HG03095 (cell line): ENCODE data around the gene KDM4C.

Experiments
- ATAC-seq: cut with Tn5 transposase; IDR thresholded peaks from one replicate; pipeline ENCODE4 v1.9.1; 2021; ENCODE audit warnings: moderate library complexity; ENCODE audit not compliant: unreplicated experiment

Gene KDM4C

DNA sequence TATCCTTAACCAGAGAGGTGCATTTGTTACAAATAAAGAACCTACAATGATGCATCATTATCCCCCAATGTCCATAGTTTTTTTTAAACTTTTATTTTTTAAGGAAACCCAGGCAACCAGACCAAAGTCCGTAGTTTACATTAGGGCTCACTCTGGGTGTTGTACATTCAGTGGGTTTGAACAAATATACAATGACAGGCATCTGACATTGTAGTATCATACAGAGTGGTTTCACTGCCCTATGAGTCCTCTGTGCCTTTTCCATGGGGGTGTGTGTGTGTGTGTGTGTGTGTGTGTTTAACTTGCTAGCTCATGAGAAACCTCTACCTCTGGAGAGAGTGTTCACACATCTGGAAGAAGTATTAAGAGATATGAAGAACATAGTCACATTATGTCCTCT lies 141.5 kb downstream of the KDM4C start:
- no peak for ATAC-seq

- ATAC-seq, result no peak
Observed at GRCh38 chr9:6900440-6900883, 142.7 kb downstream of the KDM4C start.

- no peak for ATAC-seq
Observed at GRCh38 chr9:6901180-6901579, 143.4 kb downstream of the KDM4C start.

DNA sequence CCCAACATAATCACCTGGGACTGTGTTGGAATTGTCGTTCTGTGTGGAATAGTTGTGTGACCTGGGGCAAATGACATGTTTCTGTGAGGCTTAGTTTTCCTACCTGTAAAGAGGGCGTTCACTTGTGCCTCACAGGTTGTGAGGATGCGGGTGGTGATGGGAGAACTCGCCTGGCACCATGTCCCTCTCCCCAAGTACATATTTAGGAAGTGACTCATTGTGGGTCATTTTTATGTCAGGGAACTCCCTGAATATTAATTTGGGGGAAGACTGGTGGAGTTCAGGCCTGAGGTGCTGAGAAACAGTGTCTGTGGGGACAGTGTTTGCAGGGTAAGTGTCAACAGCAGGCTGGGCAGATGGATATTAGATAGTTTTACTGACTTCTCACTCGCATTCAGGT lies 144.7 kb downstream of the KDM4C start:
- no peak for ATAC-seq

GRCh38 chr9:6904371-6904770 lies 146.6 kb downstream of the KDM4C start:
- ATAC-seq, result no peak

DNA sequence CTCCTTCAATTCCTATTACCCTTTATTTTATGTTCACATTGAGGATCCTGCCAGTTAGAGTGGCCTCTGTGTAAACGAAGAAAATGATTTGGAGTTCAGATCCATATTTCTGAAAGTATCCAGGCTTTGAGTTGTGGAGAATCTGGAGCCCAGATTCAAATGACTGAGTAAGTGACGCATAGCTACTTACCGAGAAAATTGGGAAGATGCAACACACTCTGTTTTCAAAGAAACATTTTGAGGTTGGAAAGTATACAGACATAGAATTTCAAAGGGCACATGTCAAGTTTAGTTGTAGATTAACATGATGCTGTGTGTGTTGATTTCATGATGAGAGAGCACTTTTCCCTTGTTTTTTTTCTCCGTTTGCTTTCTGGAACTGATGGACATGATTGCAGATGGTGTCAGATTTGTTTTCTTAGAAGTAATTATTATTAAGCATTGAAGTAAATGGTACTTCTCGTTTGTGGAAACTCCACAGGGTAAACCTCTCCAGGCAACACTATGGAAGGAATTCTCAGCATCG lies 148.1 kb downstream of the KDM4C start:
- ATAC-seq, result no peak

DNA sequence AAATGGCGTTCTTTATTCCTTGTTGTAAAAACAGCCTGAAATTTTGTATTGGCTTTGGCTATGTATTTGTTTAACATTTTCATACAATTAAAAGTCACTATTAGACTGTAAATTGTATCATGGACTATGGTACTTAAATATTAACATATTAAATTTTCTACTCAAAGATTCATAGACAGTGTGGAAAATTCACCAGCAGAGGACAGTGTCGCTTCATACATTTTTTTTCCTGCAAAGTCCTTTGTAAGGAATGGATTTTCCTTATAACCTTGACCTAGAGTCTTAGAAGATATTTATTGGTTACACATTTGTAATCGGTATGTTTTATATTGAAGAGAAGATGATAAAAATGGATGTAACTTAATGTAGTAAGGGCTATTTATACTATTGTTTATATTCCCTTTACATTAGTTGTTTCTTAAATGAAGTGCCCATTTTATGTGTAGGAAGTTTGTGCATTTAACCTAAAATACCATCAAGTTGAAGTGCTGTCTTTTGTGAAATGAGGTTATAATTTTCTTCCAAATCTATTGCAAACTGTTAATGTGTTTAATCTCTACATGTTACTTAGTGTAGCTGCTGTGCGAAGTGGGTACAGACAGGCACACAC lies 150.1 kb downstream of the KDM4C start:
- no peak for ATAC-seq

- no peak for ATAC-seq
Observed at GRCh38 chr9:6909181-6909580, 151.4 kb downstream of the KDM4C start.

DNA sequence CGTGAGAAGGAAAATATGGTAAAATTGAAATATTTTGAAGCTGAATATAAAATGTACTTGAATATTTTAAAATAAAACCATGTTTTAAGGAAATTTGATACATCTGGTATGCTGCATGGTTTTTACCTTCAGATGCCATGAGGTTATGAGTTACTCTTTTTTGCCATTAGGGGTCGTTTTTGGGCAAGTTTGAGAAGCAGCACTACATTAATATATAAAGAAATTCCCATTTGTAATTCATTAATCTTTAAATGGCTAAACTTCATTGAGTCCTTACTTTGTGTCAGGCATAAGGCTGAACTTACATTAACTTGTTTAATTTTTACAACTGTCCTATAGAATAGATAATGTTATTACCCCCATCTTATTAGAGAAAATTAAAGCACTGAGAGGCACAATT lies 152.3 kb downstream of the KDM4C start:
- no peak for ATAC-seq

GRCh38 chr9:6910497-6910896 lies 152.7 kb downstream of the KDM4C start:
- no peak for ATAC-seq

DNA sequence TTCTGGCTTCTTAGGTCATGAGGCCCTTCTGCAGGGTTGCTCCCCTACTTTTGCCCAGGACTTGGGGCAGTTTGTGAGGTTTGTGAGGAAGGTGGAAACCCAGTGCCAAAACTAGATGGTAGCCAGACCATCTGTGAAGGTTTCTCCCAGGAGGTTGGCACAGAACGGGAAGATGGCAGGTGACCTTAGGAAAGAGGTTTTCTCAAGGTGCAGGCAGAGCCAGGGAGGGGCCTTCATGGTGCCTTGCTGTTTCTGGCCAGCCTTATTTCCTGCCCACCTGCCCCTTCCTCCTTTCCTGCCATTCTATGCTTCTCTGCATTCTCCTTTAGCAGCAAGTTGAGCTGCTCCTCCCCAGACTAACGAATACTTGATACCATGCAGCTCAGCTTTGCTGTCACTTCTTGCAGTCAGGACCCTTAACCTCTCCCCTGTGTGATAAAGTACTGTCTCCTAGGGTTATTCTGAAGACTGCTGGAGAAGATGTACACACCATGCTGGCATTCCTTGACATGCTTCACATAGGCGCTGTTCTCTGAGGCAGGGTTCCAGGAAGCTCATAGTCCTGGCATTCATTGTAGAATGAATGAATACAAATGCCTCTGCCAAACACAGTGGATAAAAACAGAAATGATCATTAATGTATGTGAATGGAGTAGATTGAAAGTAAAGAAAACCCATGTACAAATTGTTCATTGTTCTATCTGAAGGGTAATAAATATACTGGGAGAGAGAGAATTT lies 154.3 kb downstream of the KDM4C start:
- ATAC-seq, result no peak

DNA sequence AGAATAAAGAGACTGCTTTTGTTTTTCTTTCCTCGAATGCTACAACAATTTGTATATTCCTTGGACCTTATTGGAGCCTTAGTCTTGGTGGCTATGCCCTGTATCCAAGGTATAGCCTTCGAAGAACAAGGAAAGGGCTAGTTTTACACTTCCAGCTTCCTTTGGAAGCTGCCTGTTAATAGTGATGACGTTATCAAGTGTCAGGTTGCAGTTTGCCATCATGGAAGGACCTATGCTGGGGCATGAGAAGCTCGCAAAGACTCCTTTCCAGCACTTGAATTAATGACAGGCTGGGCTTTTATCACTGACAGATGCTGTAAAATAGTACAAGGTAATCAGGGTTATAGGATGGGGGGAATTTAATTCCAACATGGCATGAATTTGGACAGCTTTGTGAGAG lies 157.9 kb downstream of the KDM4C start:
- no peak for ATAC-seq

GRCh38 chr9:6917162-6917561 lies 159.4 kb downstream of the KDM4C start:
- ATAC-seq, result peak; percentile 91

GRCh38 chr9:6920041-6920440 lies 162.3 kb downstream of the KDM4C start:
- no peak for ATAC-seq

GRCh38 chr9:6921315-6921714 lies 163.5 kb downstream of the KDM4C start:
- ATAC-seq, result no peak

GRCh38 chr9:6922124-6922676 lies 164.4 kb downstream of the KDM4C start:
- no peak for ATAC-seq

DNA sequence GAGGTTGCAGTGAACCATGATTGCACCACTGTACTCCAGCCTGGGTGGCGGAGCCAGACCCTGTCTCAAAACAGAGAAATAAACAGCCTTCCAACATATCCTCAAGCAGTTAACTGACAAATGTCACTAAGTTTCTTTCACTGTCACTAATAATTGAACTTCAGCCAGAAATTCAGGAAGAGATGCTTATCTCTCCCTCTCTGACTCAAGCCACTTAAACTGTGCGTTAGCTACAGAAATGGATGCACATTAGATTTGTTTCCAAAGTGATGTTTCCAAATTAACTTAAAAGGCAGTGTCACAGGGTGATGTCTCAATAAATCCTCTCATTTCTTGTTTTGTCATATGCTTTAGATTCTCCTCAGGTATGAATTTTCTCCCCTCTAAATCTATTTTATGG lies 164.9 kb downstream of the KDM4C start:
- no peak for ATAC-seq

DNA sequence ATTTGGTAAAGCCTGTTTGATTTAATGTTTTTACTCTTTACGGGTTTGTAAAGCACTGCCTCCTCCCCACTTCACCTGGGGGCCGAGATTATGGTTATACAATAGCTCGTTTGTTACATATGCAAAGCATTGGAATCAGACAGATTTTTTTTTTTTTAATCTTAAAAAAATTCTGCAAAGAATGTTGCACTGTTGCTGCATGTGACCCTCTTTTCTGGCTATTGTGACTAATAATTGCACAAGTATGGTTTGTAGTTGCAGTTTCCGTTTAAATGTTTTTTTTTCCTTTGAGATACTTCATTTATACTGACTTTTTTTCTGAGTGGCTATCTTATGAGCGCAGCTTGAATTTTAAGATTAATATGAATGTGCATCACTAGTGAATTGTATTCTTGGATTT lies 165.3 kb downstream of the KDM4C start:
- no peak for ATAC-seq

DNA sequence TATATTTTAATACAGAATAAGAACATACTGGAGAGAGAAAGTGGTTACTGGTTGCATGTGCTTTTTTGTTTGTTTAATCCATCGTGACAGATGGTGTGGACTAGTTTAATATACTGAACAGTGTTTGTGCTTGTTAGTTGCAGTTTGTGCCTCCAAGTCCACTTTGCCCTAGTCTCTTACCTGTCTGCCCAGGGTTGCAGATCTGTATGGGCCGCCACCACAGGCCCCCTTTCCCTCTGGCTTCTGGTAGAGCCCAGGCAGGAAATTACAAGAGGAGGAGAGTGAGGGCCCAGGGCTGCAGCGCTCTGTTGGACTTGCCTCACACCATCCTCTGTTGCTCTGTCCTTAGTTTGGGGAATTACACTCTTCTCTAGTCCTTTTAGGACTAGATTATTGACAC lies 166.4 kb downstream of the KDM4C start:
- ATAC-seq, result no peak

GRCh38 chr9:6924988-6925563 lies 167.3 kb downstream of the KDM4C start:
- ATAC-seq, result no peak

DNA sequence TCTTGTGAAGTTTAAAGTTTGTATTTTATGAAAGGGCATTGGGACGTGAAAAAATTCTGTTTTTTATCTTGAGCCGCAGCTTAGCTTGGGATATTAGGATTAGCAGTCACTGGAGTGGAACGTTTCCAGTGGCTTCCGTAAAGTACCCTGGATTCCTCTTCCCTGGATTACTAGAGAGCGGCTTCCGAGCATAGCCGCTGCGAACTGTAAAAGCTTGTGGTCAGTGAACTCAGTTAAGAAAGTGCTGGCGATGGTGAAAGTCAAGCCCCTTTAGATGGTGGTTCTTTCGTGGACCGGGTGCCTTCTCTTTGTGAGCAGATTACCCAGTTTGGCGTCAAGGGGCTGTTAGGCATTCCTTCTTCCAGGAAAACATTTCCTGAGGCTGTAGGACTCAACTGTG lies 168.1 kb downstream of the KDM4C start:
- ATAC-seq, result no peak

GRCh38 chr9:6926436-6926835 lies 168.7 kb downstream of the KDM4C start:
- ATAC-seq, result no peak
